Neural crest cell (in vitro differentiated cells): ENCODE results near the gene GNG14. TPM values are rescaled to one million over a fixed set of nuclear protein-coding genes. Genes with fewer than 3 reads are reported as not detected.

ENCODE experiments used
- DNase-seq: peaks from one replicate; pipeline ENCODE4 v3.0.0; 2021; ENCODE audit warnings: low read depth, mixed read lengths, low spot score
- H3K27ac Mint-ChIP-seq: one replicate; pipeline ENCODE4 v1.8.0; 2021; ENCODE audit warnings: mild to moderate bottlenecking, mixed read lengths; ENCODE audit not compliant: unreplicated experiment
- H3K27me3 Mint-ChIP-seq: 2 replicates; pipeline ENCODE4 v1.8.0; 2021; ENCODE audit warnings: low read depth, mild to moderate bottlenecking, mixed read lengths
- H3K36me3 Mint-ChIP-seq: 2 replicates; pipeline ENCODE4 v1.8.0; 2021; ENCODE audit warnings: low read depth, mild to moderate bottlenecking, mixed read lengths
- H3K4me1 Mint-ChIP-seq: 2 replicates; pipeline ENCODE4 v1.8.0; 2021; ENCODE audit warnings: mixed read lengths
- H3K4me3 Mint-ChIP-seq: one replicate; pipeline ENCODE4 v1.8.0; 2021; ENCODE audit warnings: mild to moderate bottlenecking, mixed read lengths
- H3K9me3 Mint-ChIP-seq: 2 replicates; pipeline ENCODE4 v1.8.0; 2021; ENCODE audit warnings: mixed read lengths
- CTCF ChIP-seq: fragments of 200-600 bp; sonication (generic); conservative IDR thresholded peaks from 2 replicates; pipeline ENCODE4 v1.5.0; 2021; ENCODE audit warnings: antibody characterized with exemption, mild to moderate bottlenecking
- total RNA-seq: library from RNA; stranded (reverse); gene quantifications from 2 replicates; pipeline ENCODE4 v1.2.1, GENCODE V29; 2021

The GNG14 gene
- total RNA-seq, 1 donor from 2014 or later, result not detected

GRCh38 chr19:12652219-12652618, 35.6 kb upstream of the GNG14 start:
- H3K4me3 Mint-ChIP-seq, result no peak overlapping the region
- H3K36me3 Mint-ChIP-seq, result peaks cover 17% of the 10 kb centered on the region
- DNase-seq, result no peak
- no peak overlapping the region for H3K27ac Mint-ChIP-seq
- H3K4me1 Mint-ChIP-seq, result no peaks in the 10 kb centered on the region
- no peaks in the 10 kb centered on the region for H3K27me3 Mint-ChIP-seq
- no peak for TF ChIP-seq CTCF
- H3K9me3 Mint-ChIP-seq, result no peaks in the 10 kb centered on the region

GRCh38 chr19:12655546-12655945, 32.3 kb upstream of the GNG14 start:
- Mint-ChIP-seq H3K9me3 (no peaks in the 10 kb centered on the region), H3K27ac (no peak overlapping the region), H3K36me3 (peaks cover 20% of the 10 kb centered on the region), H3K4me3 (no peak overlapping the region), H3K27me3 (no peaks in the 10 kb centered on the region), H3K4me1 (no peaks in the 10 kb centered on the region)
- no peak for DNase-seq
- no peak for TF ChIP-seq CTCF

- Mint-ChIP-seq H3K27me3 (no peaks in the 10 kb centered on the region), H3K4me3 (no peak overlapping the region), H3K27ac (no peak overlapping the region), H3K9me3 (no peaks in the 10 kb centered on the region), H3K36me3 (peaks cover 16% of the 10 kb centered on the region), H3K4me1 (no peaks in the 10 kb centered on the region)
- no peak for TF ChIP-seq CTCF
- no peak for DNase-seq
These were observed 30.8 kb upstream of the GNG14 start for GRCh38 chr19:12656899-12657571.

- Mint-ChIP-seq H3K9me3 (no peaks in the 10 kb centered on the region), H3K27me3 (no peaks in the 10 kb centered on the region), H3K27ac (no peak overlapping the region), H3K4me3 (no peak overlapping the region), H3K36me3 (peaks cover 16% of the 10 kb centered on the region), H3K4me1 (no peaks in the 10 kb centered on the region)
- DNase-seq, result no peak
- no peak for TF ChIP-seq CTCF
These were observed 29.8 kb upstream of the GNG14 start for GRCh38 chr19:12657966-12658365.

GRCh38 chr19:12660980-12661379, 26.8 kb upstream of the GNG14 start:
- H3K36me3 Mint-ChIP-seq, result peaks cover 7% of the 10 kb centered on the region
- peaks cover 4% of the 10 kb centered on the region for H3K4me1 Mint-ChIP-seq
- H3K27me3 Mint-ChIP-seq, result no peaks in the 10 kb centered on the region
- H3K27ac Mint-ChIP-seq, result no peak overlapping the region
- no peak for TF ChIP-seq CTCF
- no peak for DNase-seq
- no peaks in the 10 kb centered on the region for H3K9me3 Mint-ChIP-seq
- no peak overlapping the region for H3K4me3 Mint-ChIP-seq
